NOMO-1 (cell line): ENCODE results near the gene TUBB4B.

Source experiments
- DNase-seq, 2 experiments: peaks; one replicate each; lab custom pipeline; 2025; ENCODE audit not compliant: unreplicated experiment in 2 of 2; lab: John Stamatoyannopoulos, UW

The TUBB4B gene

DNA sequence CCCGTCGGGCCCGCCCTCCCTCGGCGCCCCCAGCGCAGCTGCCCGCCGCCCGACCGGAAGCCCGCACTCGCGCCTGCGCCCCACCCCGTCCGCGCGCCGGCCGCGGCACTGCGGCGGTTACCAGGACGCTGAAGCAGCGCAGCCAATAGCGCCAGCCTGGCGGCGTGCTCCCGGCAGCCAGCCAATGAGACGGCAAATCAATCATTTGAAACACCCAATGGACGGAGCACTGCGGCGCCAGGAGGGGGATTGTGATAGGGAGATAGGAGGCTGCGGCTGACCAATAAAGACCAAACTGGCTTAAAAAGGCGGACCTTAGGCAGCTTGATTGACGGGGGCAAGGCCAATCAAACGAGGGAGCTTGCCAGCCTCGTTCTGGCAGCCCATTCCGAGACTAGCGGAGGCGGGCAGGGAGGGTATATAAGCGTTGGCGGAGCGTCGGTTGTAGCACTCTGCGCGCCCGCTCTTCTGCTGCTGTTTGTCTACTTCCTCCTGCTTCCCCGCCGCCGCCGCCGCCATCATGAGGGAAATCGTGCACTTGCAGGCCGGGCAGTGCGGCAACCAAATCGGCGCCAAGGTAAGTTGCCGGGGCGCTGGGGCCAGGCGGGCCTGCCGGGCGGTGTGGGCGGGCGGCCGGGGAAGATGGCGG, at the start of gene TUBB4B:
TSS of gene TUBB4B (plus strand) at position 447 of the 649 bp plus-strand sequence. CDS start at position 521, 74 bp downstream.
- DNase-seq, result peak; percentile 100

DNA sequence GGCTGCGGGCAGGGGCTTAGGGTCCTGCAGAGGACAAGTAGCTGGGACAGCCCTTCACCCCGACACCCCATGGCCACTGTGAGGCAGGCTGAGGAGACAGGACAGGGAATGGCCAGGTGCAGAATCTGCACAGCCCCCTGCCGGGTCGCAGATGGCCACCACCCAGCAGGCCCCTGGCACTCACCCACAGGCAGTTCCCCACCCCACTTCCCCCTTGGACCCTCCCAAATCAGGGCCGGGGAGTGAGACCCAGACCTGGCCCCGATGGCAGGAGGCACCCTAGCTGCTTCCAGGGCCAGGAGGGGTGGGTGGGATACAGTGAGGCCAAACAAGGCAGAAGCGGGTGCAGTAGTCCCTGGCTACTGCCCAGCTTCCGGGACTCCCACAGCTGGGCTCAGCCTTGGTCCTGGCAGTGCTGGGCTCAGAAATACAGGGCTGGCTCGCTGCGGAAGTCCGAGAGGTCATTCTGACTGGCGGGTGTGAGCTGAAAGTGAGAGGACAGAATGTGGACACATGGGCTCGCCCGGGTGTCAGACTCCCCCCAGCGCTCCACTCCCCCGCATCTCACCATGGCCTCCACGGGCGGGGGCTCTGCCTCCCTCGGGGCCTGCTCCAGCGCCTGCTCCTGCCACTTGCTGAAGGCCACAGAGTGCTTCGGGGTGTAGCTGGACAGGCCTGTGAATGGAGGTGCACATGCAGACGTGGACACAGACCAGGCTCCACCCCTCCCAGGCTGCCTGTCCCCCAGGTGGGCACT, 49.2 kb upstream of the TUBB4B start:
- no peak for DNase-seq

DNA sequence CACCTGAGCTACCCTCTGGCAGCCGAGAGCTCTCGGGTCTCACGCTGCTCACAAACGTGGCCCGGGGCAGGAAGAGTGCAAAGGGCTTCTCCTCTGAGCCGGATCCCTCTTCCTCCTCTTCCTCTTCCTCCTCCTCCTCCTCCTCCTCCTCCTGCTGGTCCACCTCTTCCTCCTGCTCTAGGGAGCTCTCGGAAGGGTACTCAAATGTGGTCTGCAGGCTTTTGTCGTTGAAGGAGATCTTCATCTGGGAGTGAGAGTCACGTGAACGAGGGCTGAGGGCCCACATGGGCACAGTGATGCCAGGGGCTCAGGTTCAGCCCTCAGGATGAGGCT, 48.7 kb upstream of the TUBB4B start:
- no peak for DNase-seq

DNA sequence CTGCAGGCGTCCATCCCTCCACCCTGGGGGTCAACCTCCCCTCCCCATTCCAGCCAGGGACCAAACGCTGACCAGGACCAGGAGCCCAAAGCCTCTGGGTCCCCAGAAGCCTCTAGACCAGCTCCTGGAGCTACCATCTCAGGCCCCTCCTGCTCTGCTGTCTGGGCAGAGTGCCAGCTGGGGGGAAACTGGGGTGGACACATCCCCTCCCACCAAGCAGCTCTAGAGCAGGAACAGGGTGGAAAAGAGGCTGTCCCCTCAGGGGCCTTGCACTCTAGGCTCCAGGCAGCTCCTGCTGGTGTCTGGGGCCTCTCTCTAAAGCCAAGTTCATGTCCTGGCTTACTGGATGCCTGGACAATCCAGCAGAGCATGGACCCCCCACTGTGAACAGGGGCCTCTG, 48.2 kb upstream of the TUBB4B start:
- no peak for DNase-seq

DNA sequence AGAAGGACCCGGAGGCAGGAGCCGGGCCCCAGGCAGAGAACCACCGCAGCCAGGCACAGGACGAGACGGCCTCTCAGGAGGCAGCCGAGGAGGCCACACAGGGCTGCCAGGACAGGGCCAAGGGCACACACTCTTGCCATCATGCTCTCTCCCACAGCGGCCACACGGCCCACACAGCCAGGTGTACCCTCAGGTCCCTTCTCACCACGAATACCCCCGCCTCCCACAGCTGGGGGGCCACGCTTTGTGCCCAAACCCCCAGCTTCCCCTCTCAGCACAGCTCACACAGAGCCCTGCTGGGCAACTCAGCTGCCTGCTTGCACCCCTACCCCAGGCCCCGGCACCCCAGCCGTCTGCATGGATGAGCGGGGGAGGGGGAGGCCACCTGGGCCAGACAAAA, 47.3 kb upstream of the TUBB4B start:
- DNase-seq, result no peak

DNA sequence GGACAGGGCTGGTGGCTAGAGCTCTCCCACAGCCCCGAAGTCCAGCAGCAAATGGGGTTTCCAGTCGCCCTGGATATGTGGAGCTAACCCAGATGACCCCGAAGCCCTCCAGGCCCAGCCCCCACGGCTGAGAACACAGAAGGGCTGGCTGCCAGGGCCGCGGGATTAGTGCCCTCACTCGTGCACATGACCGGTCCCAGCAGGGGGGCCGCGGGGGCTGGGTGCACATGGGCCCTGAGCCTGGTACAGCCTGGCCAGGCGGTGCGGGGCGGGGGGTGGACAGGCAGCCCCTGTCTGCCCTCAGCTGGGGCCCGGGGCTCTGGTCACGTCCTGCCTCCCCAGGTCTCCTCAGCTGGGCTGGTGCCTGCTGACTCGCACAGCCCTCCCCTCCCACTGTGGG, 46.7 kb upstream of the TUBB4B start:
- no peak for DNase-seq

DNA sequence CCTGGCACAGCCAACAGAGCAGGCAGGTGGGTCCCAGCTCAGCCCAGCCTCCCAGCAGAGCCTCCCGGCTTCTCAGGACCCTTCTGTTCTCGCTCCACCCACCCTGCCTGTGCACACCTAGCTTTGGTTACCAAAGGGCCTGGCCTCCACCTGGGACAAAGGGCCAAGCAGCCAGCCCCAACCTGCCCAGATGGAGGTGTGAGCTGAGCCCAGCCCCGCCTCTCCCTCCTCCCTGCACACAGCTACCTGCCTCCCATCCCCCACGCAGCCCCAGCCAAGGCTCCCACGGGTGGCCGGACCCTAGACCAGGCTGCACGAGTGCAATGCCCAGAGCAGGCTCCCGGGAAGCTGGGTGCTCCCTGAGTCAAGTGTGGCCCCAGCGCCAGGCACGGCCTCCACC, 46.2 kb upstream of the TUBB4B start:
- no peak for DNase-seq

DNA sequence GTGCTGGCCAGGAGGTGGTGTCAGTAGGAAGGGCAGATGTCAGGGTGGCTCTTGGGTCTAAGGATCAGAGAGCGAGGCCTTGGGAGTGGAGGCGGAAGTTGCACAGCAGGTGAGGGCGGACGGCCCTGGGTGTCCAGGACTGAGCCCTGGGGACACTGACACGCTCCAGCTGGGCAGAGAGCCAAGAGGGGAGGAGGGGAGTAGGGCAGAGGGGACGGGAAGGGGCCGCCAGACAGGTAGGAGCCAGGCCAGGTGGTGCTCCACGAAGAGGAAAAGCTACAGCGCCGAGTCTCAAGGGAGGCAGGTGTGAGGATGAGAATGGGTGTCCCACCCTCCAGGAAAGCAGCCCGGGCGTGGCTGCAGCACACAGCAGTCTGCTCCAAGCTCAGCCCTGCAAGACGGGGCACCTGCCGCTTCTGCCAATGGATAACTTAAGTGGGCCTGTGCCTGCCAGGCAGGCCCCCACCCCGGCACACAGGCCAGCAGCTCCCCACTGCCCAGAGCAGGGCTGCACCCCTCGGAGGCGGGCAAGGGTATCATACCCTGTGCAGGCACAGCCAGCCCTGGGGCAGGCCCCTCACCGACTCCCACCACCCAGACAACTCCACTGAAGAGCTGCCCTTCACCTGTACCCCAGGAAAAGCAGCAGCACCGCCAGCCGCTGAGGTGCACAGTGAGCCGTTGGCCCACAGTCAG, 45.4 kb upstream of the TUBB4B start:
- no peak for DNase-seq

DNA sequence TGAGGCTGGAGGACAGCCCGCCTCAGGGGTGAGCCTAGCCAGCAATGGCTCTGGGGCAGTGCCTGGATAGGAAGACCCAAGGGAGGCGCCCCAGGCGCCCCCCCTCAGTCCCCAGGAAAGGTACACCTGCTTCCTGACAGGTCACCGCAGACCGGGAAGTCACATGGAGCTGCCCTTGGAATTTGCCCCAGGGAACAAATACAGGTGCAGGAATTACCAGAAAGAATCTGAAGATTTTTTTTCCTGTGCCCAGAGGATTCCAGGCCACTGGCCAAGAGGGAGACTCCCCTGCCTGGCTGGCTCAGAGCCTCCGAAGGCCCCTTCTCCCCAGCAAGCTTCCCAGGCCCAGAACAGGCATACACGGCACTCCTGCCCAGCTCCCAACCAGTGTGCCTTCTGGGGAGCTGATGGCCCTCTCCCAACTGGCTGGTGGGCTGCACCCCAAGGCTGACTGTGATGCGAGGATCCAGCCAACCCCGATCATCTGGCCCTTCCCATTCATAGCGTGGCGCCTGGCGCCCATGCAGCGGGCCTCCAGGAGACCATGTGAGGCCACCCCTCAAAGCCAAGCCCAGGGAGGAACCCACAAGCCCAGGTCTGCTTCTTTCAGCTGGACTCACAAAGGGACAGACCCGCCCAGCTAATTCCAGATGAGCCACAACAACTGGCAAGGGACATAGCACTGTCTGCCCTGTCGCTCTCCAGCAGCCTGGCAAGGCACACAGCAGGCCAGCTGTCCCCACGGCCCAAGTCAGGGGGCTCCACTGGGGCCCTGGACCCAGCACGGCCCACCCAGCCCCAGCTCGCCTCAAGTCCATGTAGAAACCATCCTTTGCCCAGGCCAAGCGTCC, 42.8 kb upstream of the TUBB4B start:
- no peak for DNase-seq

DNA sequence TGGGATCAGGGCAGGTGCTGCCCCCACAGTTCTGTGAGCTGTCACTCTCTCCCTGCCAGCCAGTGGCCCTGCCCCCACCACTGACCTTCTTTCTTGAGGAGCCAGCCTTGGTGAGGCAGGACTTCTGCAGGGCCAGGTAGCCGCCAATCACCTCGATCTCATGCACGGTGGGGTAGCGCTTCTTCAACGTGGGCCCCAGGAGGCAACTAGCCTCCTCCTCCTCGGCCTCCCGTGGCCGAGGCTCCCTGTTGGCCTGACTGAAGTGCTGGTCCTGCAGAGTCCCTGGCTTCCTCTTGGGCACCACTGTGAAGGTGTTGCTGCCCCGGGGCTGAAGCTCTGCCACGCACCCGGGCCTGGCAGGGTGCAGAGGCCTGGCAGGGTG, 42.2 kb upstream of the TUBB4B start:
- DNase-seq, result no peak

DNA sequence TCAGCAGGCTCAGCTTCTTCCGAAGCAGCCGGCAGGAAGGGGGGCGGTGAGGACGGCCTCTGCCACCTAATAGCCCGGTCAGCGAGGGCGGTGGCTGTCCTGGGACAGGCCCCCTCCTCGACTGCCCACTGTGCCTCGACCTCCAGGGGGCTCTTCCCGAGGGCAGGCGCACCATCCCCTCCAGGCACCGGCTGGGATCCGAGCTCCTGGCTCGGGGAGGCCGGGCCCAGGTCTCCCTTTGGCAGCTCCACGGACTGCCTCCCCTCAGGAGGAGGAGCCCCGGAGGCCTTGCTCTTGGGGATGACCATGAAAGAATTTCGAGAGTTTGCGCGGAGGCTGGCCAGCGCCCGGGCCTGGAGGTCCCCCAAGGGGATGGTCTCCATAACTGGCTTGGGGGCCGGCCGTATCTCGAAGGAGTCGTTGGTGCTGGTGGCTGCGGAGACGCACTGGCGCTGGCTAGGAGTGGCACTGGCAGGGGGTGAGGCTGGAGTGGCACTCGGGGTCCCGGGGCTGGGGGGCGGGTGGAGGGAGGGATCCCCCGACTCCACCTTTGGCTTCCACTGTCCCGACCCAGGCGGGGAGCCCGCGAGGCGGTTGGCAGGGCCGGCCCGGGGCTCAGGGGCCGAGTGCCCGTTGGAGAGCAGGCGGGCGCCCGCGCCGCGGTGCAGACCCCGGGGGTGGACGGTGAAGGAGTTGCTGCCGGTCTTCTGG, 41.5 kb upstream of the TUBB4B start:
- DNase-seq, result no peak

DNA sequence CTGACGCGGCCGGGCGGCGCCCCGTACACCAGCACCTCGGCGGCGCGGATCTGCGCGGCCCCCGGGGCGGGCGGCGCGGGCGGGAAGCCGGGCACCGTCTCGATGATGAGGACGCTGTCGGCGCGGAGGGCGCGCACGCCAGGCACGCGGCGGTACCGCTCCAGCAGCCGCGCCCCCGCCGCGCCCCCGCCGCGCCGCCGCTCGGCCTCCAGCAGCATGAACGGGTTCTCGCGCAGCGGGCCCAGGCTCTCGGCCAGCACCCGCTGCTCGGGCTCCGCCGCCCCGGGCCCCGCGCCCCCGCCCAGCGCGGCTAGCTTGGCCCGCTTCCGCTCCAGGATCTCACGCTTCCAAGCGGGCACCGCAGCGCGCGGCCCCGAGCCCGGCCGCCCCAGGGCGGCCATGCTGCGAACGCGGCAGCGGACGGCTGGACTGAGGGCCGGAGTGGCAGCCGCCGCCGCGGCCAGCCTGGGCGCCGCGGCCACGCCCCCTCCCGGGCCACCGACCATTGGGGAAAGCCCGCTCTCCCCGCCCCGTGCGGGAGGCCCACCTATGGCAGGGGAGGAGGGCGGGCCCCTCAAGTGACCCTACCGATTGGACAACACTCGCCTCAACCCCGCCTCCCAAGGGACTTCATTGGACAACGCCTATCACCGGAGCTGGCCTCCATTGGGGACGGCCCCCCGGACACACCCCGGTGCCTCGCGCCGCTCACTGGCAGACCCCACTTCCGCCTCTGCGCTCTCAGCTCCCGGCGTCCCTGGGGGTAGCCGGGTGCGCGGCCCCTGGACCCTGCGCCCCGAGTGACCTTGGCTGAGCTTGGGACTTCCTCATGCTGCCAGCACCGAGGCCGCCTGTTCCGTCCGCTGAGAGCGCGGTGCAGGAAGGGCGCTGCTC, 40.5 kb upstream of the TUBB4B start, which contains the start of gene TPRN:
TSS of gene TPRN (minus strand) at position 431 of the 894 bp plus-strand sequence. CDS start at position 401, 30 bp downstream.
- DNase-seq, result peak; percentile 100

DNA sequence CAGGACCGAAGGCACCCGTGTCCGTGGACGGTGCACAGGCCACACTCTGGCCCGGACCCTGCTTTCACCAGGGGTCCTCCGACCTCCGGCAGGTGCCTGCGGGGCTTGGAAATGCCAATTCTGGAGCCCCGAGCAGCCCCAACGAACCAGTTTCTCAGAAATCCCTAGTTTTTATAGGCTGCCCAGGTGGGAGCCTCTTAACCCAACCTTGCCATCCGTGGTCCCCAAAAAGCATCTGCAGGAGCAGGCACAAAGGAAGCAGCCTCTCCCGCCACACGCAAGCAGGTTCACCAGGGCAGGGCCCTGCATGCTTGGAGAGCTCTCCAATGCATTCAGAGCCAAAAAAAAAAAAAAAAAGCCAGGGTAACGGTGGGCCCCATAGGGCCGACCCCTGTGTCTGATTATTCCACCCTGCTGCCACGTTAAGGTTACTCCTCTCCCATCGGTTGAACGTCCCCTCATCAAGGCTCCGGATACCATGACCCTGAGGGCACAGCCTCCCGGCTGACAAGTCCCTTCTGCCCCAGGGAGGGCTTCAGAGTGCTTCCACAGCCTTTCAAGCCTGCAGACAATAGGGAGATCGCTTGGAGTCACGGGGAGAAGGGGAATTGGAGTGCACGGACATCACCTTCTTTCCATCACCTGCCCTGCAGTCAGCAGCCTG, 39.8 kb upstream of the TUBB4B start:
- no peak for DNase-seq

DNA sequence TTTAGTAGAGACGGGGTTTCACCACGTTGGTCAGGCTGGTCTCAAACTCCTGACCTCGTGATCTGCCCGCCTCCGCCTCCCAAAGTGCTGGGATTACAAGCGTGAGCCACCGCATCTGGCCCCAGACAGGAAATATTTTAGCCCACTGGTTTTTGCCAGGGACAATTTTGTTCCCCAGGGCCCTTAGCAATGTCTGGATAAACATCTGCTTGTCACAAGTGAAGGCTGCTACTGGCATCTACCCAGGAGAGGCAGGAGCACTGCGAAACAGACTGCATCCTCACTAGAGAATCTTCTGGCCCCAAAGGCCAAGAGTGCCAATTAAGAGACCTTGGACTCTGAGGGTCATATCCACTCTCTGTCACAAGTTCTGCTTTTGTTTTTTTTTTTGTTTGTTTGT, 38.1 kb upstream of the TUBB4B start:
- DNase-seq, result no peak

DNA sequence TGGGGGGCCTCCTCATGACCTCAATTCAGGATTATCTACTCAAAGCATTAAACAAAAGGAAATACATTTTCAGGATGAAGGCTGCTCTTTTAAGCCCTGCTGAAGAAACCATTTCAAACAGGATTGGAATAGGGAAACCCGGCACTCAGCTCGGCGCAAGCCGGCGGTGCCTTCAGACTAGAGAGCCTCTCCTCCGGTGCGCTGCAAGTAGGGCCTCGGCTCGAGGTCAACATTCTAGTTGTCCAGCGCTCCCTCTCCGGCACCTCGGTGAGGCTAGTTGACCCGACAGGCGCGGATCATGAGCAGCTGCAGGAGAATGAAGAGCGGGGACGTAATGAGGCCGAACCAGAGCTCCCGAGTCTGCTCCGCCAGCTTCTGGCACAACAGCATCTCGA, 36.4 kb upstream of the TUBB4B start:
- DNase-seq, result no peak

DNA sequence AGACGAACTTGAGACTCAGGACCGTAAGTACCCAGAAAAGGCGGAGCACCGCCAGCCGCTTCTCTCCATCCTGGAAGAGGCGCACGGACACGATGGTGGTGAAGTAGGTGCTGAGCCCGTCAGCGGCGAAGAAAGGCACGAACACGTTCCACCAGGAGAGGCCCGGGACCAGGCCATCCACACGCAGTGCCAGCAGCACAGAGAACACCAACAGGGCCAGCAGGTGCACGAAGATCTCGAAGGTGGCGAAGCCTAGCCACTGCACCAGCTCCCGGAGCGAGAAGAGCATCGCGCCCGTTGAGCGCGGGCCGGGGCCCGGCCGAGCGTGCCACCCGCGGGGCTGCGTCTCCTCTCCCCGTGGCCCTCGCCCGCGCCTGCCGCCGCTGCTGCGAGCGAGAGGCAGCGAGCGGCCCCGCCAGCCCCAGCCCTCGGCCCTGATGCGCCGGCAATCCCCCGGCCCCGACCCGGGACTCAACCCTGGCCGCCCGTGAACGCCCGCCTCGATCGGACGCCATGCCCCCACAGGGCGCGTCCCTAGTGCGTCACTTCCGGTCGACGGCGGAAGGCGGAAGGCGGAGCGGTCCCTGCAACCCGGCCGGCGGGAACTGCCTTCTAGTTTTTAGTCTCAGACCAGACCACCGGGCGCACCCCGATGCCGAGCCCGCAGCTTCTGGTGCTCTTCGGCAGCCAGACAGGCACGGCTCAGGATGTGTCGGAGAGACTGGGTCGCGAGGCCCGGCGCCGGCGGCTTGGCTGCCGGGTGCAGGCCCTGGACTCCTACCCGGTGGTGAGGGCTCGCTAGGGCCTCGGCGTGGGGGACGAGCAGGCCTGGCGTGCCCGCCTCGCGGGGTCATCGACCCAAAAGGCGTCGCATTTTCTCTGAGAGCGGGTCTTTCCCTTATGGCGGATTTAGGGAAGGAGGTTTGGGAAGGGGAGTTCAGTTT, 35.7 kb upstream of the TUBB4B start, which contains the start of the genes NDOR1 and TMEM203:
TSS of gene NDOR1 (plus strand) at position 575 of the 944 bp plus-strand sequence. CDS start at position 653, 78 bp downstream.
TSS of gene TMEM203 (minus strand) at position 523 of the 944 bp plus-strand sequence. CDS start at position 289, 234 bp downstream.
- peak; percentile 89 to 92 for DNase-seq

DNA sequence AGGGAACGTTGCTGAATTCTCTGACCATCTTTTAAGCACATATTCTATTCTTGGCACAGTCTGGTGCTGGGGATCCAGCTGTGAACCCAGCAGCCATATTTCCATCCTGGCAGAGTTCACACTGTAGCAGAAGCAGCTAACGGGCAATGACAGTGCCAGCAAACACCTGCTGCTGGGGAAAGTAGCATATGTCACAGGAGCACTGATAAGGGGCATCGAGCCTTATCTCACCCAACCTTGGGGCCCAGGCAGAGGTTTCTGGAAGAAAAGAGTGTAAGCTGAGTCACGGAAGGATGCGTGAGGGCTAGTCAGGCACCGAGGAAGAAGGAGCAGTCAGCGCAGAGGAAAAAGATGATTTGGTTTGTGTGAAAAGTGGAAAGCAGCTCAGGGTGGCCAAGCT, 34.5 kb upstream of the TUBB4B start:
- DNase-seq, result no peak
